DND-41 (cell line): Measurements from ENCODE around the gene AGTR1.

Experiments used
- CTCF ChIP-seq: IDR thresholded peaks from 2 replicates; pipeline ENCODE4 v1.5.1; 2012; ENCODE audit warnings: borderline replicate concordance, low read length, moderate library complexity, mild to moderate bottlenecking; ENCODE audit not compliant: poor library complexity, severe bottlenecking; ENCODE audit errors: extremely low read depth
- EZH2 ChIP-seq: IDR thresholded peaks from 3 replicates; pipeline ENCODE4 v1.6.1; 2012; ENCODE audit warnings: borderline replicate concordance, low read depth, mild to moderate bottlenecking, moderate library complexity, low read length, inconsistent platforms; ENCODE audit not compliant: severe bottlenecking

- no peak for TF ChIP-seq CTCF
- no peak for TF ChIP-seq EZH2
These were observed 50.6 kb downstream of the AGTR1 start for GRCh38 chr3:148748283-148748682.
